Ramos (cell line): ENCODE results near the gene MEIOB.
"Not testable (repeated sequence)": the region's sequence is repeated elsewhere in the genome, so short reads cannot be mapped to it uniquely, and the experiment has no call there.

Source experiments
- in situ Hi-C: fragments of 300-500 bp; cut with MboI; formaldehyde crosslinking; loops from one replicate; pipeline ENCODE4 v1.14.3; 2022; ENCODE audit warnings: low sequenced_read_pairs; ENCODE audit not compliant: unreplicated experiment

MEIOB gene

DNA sequence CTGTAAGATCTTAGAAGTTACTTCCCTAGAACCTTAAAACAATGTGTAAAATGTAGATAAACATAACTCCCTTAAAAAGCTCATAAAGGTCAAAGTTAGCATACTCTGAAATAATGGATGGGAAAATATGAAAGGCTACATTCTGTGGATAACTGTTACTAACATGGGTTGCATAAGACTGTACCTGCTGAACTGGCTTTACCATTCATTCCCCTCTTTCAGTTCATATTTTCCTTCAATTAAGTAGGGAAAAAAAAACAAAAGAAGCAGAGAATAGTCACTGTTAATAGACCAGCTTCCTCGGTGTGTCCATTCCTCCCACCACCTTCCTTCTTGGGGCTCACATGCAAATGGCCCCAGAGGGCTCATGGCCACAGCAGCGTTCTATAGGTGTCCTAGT lies 7.5 kb upstream of the MEIOB start:
- in situ Hi-C loops = no loop called here

DNA sequence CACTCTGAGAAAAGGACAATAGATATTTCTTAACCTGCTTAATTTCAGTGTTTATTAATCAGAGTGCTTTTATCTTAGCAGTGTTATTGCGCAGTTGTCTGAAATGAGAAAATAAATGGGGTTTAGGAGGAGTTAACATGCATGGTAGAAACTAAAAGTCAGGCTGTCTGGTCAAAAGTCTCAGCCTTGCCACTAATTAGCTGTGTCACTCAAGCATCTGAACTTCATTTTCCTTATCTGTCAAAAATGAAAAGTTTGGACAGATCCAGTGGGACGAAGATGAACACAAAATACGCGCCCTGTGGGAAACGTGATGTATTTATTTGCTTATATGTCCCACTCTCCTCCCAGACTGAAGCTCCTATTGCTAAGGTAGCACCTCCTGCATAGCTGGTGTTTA lies 6.3 kb upstream of the MEIOB start:
- in situ Hi-C loops = no loop called here

DNA sequence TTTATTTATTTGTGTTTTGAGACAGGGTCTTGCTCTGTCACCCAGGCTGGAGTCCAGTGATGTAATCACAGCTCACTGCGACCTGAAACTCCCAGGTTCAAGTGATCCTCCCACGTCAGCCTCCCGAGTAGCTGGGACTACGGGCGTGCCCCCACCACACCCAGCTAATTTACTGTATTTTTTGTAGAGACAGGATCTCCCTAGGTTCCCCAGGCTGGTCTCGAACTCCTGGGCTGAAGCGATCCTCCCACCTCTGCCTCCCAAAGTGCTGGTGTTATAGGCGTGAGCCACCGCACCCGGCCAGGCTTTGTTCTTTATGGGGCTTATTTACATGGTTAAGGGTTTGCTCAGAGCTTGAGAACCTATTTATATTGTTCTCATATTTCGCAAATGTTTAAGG lies 5.8 kb upstream of the MEIOB start:
- in situ Hi-C loops = no loop called here

DNA sequence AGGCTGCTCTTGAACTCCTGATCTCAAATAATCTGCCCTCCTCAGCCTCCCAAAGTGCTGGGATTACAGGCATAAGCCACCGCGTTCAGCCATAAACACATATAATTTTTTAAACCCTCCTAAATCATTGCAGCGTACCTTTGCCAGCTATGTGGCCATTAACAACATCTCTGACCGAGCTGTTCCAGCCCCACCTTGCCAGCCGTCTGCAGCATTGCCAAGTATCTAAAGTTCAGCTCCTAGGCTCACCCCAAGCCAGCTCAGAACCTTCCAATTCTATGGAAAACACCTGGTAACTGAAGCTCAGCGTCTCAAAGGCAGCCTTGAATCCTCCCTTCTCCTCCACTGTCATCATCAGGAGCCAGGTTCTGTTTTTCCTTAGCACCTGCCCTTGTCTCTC lies 5.1 kb upstream of the MEIOB start:
- in situ Hi-C loops = no loop called here

DNA sequence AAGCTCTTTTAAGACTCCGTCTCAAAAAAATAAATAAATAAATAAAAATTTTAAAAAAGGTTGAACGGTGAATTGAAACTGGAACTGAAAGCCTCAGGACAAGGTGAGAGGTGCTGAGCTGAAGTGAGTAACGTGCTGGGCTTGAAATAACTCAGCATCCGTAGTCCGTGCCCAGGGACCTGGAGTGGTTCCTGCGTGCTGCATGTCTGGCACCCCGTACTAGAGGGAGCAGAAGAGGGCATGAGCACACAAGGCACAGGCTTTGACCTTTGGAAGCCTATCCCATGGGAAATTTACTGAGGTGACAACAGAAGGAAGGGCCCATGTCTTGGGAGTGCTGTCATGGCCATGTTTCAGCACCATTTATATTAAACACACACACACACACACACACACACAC lies 4.5 kb upstream of the MEIOB start:
- in situ Hi-C loops = no loop called here

DNA sequence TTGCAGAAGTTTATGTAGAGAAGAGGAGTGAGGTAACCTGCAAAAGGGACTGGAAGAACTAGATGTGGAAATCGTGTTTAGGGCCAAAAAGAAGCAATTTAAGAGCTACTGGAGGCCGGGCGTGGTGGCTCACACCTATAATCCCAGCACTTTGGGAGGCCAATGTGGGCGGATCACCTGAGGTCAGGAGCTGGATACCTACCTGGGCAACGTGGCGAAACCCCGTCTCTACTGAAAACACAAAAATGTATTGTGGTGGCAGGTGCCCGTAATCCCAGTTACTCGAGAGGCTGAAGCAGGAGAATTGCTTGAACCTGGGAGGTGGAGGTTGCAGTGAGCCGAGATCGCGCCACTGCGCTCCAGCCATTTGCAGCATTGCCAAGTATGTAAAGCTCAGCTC lies 4.1 kb upstream of the MEIOB start:
- in situ Hi-C loops = not testable (repeated sequence)

DNA sequence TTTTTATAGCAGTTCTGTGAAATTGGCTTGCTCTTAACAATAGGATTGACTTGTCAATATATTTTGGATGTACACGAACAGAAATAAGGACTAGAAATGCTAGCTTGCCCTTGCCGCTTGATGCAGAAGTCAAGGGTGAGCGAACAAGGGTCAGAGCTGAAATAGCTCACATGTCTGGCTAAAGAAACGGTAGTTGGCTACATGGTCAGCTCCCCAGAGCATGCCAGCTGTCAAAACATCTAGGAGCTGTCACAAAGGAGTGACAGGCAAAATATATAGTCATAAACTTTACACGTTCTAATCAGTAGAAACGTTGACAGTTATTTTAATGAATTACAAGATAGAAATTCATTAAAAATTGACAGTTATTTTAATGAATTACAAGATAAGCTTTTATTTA lies 2.9 kb upstream of the MEIOB start:
- in situ Hi-C loops = no loop called here

DNA sequence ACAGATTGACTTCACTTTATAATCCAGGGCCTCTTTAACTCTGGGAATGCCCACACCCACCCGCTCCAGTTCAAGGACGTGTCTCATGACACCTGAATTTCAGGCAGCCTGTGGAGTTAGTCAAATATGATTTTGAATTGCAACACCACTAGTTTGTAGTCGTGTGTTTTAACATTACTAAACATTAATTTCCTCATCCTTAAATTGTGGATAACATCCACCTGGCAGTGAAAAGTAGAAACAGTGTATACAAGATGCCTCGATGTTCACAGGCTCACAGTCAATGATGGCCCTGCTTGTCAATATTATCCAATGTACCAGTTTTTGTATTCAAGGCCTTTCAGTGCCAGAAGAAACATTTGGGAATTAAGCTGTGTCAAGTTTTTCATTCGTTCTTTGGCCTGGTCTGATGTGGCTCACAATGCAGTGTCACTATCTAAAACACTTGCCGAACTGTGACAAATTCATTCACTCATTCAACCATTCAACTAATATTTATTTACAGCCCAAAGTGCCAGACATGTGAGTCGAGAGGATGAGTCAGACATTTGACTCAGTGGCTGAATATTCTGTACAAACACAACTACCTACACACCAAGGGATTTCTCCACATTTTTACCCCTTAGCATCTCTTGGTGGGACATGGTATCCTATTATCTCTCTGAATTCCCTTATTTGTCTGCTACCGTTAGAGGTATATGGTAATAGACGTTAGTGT lies 1.4 kb downstream of the MEIOB start:
- in situ Hi-C loops = no loop called here

DNA sequence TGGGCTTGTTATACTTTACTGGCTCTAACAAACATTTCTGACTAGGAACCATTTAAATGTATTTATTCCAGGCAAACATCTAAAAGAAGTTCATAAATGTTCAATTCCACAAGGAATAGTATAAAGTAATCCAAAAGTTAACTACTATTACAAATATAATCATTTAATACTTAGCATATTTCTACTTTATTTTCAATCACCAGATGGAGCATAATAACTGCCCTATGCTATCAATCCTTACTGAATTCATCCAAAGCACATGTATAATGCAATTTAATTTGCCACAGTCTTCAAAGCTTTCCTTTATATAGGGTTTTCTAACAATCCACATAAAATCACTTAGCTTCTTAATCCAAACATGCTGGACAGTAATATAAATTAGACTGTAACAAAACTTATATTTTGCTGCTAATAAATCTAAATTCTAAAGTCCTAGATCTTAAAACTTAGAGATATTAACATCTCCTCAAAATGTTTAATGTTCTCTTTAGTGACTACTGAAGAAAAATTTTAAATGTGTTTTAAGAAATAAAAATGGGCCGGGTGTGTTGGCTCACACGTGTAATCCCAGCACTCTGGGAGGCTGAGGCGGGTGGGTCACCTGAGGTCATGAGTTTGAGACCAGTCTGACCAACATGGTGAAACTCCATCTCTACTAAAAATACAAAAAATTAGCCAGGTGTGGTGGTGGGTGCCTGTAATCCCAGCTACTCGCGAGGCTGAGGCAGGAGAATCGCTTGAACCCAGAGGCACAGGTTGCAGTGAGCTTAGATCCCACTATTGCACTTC lies 5.9 kb downstream of the MEIOB start:
- in situ Hi-C loops = no loop called here

DNA sequence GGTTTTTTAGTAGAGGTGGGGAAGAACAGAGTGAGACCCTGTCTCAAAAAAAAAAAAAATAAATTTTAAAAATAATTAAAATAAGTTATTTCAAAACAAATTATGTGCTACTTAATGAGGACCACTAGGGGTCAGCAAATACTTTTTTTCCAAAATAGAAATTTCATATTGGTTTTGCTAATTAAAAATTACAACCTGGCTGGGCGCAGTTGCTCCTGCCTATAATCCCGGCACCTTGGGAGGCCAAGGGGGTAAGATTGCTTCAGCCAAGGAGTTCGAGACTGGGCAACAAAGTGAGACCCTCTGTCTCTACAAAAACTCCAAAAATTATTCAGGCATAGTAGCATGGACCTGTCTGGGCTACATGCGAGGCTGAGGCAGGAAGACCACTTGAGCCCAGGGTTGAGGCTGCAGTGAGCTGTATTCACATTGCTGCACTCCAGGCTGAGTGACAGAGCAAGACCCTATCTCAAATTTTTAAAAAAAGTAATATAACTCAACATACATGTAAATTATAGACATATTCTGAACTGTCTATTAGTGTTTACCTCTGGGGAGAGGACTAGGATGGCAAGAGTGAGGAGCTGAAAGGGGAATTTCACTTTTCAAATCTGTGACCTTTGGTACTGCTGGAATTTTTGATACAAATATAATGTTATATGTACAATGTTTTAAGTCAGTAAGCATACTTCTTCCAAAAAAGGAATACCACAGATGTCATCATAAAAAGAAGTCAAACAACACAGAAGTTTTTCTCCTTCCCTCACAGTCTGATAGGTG lies 8.1 kb downstream of the MEIOB start:
- in situ Hi-C loops = no loop called here

DNA sequence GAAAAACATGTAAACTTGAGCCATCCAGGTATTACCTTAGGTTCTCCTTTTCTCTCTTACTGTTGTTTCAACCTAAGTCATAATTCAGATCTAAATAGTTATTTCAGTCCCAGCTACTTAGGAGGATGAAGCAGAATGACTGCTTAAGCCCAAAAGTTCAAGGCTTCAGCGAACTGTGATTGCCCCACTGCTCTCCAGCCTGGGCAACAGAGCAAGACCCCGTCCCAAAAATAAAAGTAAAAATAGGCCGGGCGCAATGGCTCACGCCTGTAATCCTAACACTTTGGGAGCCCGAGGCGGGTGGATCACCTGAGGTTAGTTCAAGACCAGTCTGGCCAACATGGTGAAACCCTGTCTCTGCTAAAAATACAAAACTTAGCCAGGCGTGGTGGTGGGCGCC lies 9.6 kb downstream of the MEIOB start:
- in situ Hi-C loops = no loop called here

DNA sequence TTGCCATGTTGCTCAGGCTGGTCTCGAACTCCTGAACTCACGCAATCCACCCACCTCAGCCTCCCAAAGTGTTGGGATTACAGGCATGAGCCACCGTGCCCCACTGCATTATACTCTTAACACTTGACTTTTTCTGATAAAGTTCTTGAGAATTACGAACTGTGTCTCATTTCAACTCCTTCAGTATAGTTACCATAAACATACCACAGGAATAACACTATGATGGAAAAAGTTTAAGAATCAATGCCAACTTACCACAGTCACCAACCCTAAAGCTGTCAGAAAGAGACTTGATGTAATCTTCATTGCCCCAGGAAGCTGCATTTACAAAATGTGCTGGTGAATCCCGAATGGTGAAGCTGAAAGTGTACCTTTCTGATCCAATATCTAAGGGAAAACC lies 10.2 kb downstream of the MEIOB start:
- in situ Hi-C loops = no loop called here

DNA sequence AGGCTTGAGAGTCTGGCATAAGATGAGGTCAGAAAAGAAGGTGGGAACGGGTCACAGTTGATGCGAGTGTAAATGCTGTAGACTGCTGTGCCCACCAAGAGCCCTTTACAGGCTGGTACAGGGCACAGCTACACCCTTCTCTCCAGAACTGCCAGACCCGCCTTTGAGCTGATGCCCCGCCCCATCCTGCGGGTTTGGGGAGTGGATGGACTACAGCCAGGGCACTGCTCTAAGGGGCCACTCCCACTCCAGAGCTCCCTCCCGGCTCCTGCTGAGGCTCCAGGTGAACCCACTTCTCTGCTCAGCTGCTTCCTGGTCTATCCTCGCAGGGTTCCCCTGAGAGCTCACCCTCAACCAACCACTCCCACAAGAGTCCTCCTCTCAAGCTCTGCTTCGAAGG lies 12.3 kb downstream of the MEIOB start:
- in situ Hi-C loops = loop anchor here (5.0 kb wide), 1 partner anchor 73 kb away; no protein-coding TSS in a partner anchor

DNA sequence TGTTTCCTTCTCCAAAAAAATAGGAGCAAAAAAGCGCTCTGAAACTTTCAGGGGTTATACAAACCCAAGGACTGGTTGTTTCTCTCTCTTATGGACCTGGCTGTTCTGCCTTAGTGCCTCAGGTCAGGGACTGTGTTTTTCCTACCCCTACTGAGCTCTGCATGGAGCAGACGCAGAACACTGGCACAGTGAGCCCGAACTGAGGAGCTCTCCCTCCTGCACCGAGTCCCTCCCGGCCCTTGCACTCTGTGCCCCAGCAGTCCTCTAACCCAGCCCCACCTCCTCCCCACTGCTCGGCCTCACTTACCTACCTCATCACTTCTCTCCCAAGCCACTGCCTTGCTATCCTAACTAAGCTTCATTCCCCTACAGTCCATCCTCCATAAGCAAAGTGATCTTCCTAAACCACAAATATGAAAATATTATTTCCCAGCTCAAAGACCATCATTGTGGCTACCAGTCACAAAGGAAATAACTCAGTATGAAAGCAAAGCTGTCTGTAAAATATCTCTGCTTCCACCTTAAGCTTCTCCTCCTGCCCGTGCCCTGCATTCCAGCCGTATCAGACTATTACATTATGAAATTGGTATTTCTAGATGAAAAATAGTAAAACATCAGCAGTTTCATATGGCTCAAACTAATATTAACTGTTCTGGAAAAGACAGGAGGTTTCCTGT lies 13.6 kb downstream of the MEIOB start:
- in situ Hi-C loops = loop anchor here (5.0 kb wide), 1 partner anchor 74 kb away; no protein-coding TSS in a partner anchor

DNA sequence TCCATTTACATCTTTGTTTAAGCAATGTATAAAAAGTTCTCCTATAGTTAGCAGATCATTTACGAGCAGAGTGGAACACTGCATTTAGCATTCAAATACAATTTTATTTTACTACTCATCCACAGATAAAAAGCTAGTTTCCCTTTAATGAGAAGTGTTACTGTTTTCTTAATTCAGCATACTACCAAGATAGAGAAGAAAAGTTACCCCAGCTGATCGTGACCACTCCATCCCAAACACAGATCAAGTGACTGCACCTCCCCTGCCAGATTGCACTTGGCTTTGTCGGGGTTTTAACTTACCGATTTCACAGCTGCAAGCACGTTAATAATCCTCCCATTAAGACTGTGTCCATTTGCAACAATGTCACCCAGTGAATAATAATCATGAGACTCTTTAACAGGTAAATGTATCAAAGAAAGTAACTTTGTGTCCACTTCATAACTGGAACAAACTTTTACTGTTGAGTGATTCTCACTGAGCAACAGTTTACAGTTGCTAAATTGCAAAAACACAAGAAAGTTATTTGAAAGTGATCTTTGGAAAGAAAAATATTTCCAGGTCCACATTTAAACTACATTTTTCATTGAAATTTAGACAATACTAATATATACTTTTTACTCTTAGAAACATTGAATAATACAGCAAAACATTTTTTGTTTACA lies 14.4 kb downstream of the MEIOB start:
- in situ Hi-C loops = loop anchor here (5.0 kb wide), 1 partner anchor 75 kb away; no protein-coding TSS in a partner anchor

DNA sequence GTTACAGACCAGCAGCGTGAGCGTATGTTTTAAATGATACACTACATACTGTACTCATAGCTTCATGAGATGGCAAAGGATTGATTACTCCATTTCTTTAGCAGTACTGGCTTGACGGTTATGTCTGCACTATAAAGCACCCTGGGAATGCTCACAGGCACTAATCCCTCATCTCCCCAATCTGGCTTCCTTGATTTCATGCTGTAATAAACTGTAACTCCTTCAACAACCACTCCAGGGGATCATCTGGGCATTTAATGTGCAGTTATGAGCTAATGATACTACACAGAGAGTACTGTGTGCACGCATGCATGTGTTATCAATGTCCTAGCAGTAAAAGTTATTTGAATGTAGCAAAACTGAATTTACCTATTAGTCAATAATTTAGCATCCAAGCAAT lies 20.2 kb downstream of the MEIOB start:
- in situ Hi-C loops = no loop called here

DNA sequence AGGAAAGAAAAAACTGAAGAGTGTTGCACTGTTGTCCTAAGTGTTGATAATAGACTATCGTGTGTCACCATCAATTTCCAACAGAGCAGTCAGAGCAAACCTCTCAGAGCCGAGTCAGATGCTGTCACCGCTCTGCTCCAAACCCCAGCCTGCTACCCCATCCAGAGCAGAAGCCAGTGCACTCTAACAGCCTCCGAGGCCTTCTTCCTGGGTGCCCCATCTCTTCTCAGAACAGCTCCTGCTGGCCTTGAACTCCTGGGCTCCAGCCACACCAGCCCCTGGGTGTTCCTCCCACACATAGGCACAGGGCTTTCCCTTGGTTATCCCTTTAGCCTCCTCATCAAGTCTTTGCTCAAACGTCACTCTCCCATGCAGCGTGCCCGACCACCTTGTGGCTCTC lies 21.0 kb downstream of the MEIOB start:
- in situ Hi-C loops = no loop called here

DNA sequence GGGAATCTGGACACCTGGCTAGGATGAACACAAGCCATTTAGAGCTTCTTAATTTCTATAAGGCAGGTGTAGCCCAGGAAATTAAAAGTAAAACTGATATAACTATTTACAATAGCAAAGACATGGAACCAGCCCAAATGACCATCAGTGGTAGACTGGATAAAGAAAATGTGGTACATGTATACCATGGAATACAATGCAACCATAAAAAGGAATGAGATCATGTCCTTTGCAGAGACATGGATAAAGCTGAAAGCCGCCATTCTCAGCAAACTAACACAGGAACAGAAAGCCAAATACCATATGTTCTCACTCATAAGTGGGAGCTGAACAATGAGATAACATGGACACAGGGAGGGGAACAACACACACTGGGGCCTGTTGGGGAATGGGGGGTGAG lies 25.5 kb downstream of the MEIOB start:
- in situ Hi-C loops = no loop called here

DNA sequence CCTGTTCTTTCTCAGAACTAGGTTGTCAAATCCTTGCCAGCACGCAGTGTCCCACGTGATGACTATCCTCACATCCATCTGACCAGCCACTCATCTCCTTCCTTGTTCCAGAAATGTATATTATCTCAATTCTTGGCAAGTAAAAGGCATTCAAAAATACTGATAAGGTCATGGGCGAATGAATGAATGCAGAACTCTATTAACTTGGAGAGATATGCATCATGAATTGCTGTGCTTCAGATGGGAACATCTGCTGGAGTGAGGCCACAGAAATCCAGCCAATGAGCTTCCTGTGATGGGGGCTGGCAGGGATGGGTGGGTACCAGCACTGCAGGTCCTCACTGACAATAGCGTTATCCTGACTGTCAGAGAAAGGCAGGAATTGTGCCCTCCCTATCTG lies 26.0 kb downstream of the MEIOB start:
- in situ Hi-C loops = no loop called here

DNA sequence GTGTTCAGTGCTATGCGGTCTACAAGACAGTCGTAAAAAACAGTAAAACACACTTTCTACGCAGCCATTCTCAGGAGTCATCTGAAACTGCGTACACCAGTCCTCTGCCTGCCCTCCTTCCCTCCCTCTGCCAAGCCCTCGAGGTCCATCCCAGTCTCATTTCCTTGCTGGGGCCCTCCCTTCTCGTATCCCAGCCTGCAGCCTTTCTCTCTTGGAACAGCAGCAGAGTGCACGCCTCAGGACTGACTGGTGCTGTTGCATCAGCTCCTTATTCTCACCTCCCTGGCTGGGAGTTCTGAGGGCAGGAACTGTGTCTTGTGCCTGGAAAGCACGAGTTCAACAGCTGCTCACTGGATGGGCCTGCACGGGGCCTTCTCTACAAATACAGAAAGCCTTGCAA lies 32.4 kb downstream of the MEIOB start:
- in situ Hi-C loops = no loop called here
